Neural cell (in vitro differentiated cells): ENCODE results near the gene FNBP1L. TPM values are rescaled to one million over a fixed set of nuclear protein-coding genes. Genes with fewer than 3 reads are reported as not detected.

ENCODE experiments used
- H2AFZ ChIP-seq: fragments of 200-600, 300-800 bp; sonication (generic), shearing (Covaris generic); 2 replicates; pipeline ENCODE4 v1.6.0; 2014; ENCODE audit warnings: low read depth, mild to moderate bottlenecking, antibody characterized with exemption, low read length, moderate library complexity
- H3F3A ChIP-seq: fragments of 200-600 bp; shearing (Covaris generic); 2 replicates; pipeline ENCODE4 v1.6.1; 2016; ENCODE audit warnings: mild to moderate bottlenecking, moderate library complexity, mixed read lengths, antibody characterized with exemption, low read length; ENCODE audit not compliant: insufficient read depth, poor library complexity, severe bottlenecking
- H3K27ac ChIP-seq: fragments of 200-600, 300-800 bp; sonication (generic), shearing (Covaris generic); 2 replicates; pipeline ENCODE4 v1.5.1; 2014; ENCODE audit warnings: mild to moderate bottlenecking, low read length, moderate library complexity
- H3K27me3 ChIP-seq: fragments of 300-800, 200-600 bp; sonication (generic), shearing (Covaris generic); 2 replicates; pipeline ENCODE4 v1.6.0; 2014; ENCODE audit warnings: mild to moderate bottlenecking, low read depth, low read length, moderate library complexity; ENCODE audit not compliant: insufficient read depth
- H3K36me3 ChIP-seq: fragments of 300-800, 200-600 bp; sonication (generic), shearing (Covaris generic); 2 replicates; pipeline ENCODE4 v1.5.1; 2014; ENCODE audit warnings: mild to moderate bottlenecking, antibody characterized with exemption, low read length, moderate library complexity; ENCODE audit not compliant: insufficient read depth
- H3K4me2 ChIP-seq: fragments of 300-800, 200-600 bp; sonication (generic), shearing (Covaris generic); 2 replicates; pipeline ENCODE4 v1.6.0; 2014; ENCODE audit warnings: mild to moderate bottlenecking, low read length
- H3K4me3 ChIP-seq: fragments of 300-800, 200-600 bp; sonication (generic), shearing (Covaris generic); 2 replicates; pipeline ENCODE4 v1.5.1; 2014; ENCODE audit warnings: mild to moderate bottlenecking, low read length, moderate library complexity
- H3K79me2 ChIP-seq: fragments of 200-600 bp; shearing (Covaris generic); replicated peaks from 2 replicates; pipeline ENCODE4 v1.6.0; 2014; ENCODE audit warnings: mild to moderate bottlenecking, low read length, moderate library complexity; ENCODE audit not compliant: insufficient read depth
- H3K9ac ChIP-seq: fragments of 300-800, 200-600 bp; sonication (generic), shearing (Covaris generic); 2 replicates; pipeline ENCODE4 v1.6.1; 2016; ENCODE audit warnings: mild to moderate bottlenecking, low read length, mixed read lengths
- H3K9me2 ChIP-seq: fragments of 200-600 bp; shearing (Covaris generic); 2 replicates; pipeline ENCODE4 v1.6.1; 2016; ENCODE audit warnings: mild to moderate bottlenecking, low read length, mixed read lengths; ENCODE audit not compliant: insufficient read depth
- H3K9me3 ChIP-seq: fragments of 200-600, 300-800 bp; sonication (generic), shearing (Covaris generic); 2 replicates; pipeline ENCODE4 v1.6.1; 2016; ENCODE audit warnings: mild to moderate bottlenecking, mixed run types, low read length, moderate library complexity, mixed read lengths
- H4K20me1 ChIP-seq: fragments of 200-600 bp; shearing (Covaris generic); 2 replicates; pipeline ENCODE4 v1.6.1; 2016; ENCODE audit warnings: mild to moderate bottlenecking, mixed run types; ENCODE audit not compliant: insufficient read depth
- EP300 ChIP-seq: fragments of 450-650 bp; conservative IDR thresholded peaks from 2 replicates; pipeline ENCODE4 v1.6.1; 2014; ENCODE audit warnings: antibody characterized with exemption, mild to moderate bottlenecking, moderate library complexity; ENCODE audit not compliant: poor library complexity, severe bottlenecking
- EZH2 ChIP-seq: fragments of 200-600, 300-800 bp; shearing (Covaris generic), sonication (generic); IDR thresholded peaks from 2 replicates; pipeline ENCODE4 v1.6.1; 2014; ENCODE audit warnings: antibody characterized with exemption, low read length, borderline replicate concordance, mild to moderate bottlenecking; ENCODE audit not compliant: insufficient read depth, poor library complexity, severe bottlenecking
- MXI1 ChIP-seq: fragments of 450-650 bp; conservative IDR thresholded peaks from 2 replicates; pipeline ENCODE4 v1.6.1; 2014; ENCODE audit warnings: antibody characterized with exemption, mild to moderate bottlenecking; ENCODE audit not compliant: poor library complexity, severe bottlenecking
- POLR2AphosphoS5 ChIP-seq: IDR thresholded peaks from 2 replicates; pipeline ENCODE4 v1.6.1; 2012
- RAD21 ChIP-seq: fragments of 450-650 bp; conservative IDR thresholded peaks from 2 replicates; pipeline ENCODE4 v1.6.1; 2014; ENCODE audit warnings: antibody characterized with exemption, mild to moderate bottlenecking, moderate library complexity
- SMC3 ChIP-seq: fragments of 450-650 bp; conservative IDR thresholded peaks from 2 replicates; pipeline ENCODE4 v1.6.1; 2014; ENCODE audit warnings: antibody characterized with exemption, mild to moderate bottlenecking, moderate library complexity; ENCODE audit not compliant: poor library complexity
- TAF1 ChIP-seq: IDR thresholded peaks from 2 replicates; pipeline ENCODE4 v1.6.1; 2012; ENCODE audit warnings: low read depth
- polyA plus RNA-seq: library from polyadenylated mRNA; depleted of rRNA; stranded (reverse); fragments of >200 nt; gene quantifications from 2 replicates; pipeline ENCODE4 v1.2.3, GENCODE V29; 2014
- TF ChIP-seq, protein P1 (sequence below): fragments of 450-650 bp; IDR thresholded peaks from 2 replicates; pipeline ENCODE4 v1.5.1; 2014; ENCODE audit warnings: antibody characterized with exemption, mild to moderate bottlenecking, moderate library complexity; ENCODE audit not compliant: poor library complexity, severe bottlenecking
- TF ChIP-seq, protein P2 (sequence below): IDR thresholded peaks from 2 replicates; pipeline ENCODE4 v1.6.1; 2012; ENCODE audit warnings: borderline replicate concordance

Gene FNBP1L
- polyA plus RNA-seq, 1 donor from 2014 or later: 1,044 TPM

DNA sequence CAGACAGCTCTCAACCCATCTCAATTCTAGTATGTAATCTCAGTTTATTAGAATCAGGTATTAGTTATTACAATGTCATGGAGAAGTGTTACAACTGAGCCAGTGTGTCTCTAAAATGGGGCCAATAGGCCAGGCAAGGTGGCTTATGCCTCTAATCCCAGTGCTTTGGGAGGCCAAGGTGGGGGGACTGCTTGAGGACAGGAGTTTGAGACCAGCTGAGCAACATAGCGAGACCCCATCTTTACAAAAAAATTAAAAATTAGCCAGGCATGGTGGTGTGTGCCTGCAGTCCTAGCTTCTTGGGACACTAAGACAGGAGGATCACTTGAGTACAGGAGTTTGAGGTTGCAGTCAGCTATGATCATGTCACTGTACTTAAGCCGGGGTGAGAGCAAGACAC is 128.8 kb downstream of the FNBP1L start:
- Histone ChIP-seq H3K79me2 (no peaks in the 10 kb centered on the region), H3K9me2 (no peaks in the 10 kb centered on the region), H3K9ac (no peak overlapping the region), H3K27me3 (no peaks in the 10 kb centered on the region), H2AFZ (no peak overlapping the region), H3K27ac (peak overlapping the region; percentile 5), H4K20me1 (no peaks in the 10 kb centered on the region), H3K4me2 (no peak overlapping the region), H3K9me3 (no peaks in the 10 kb centered on the region), H3K36me3 (no peaks in the 10 kb centered on the region), H3F3A (no peaks in the 10 kb centered on the region), H3K4me3 (no peak overlapping the region)
- TF ChIP-seq POLR2AphosphoS5 (no peak), RAD21 (no peak), TAF1 (no peak), EZH2 (no peak), SMC3 (no peak), EP300 (no peak), MXI1 (no peak)
- TF ChIP-seq, protein P1, sequence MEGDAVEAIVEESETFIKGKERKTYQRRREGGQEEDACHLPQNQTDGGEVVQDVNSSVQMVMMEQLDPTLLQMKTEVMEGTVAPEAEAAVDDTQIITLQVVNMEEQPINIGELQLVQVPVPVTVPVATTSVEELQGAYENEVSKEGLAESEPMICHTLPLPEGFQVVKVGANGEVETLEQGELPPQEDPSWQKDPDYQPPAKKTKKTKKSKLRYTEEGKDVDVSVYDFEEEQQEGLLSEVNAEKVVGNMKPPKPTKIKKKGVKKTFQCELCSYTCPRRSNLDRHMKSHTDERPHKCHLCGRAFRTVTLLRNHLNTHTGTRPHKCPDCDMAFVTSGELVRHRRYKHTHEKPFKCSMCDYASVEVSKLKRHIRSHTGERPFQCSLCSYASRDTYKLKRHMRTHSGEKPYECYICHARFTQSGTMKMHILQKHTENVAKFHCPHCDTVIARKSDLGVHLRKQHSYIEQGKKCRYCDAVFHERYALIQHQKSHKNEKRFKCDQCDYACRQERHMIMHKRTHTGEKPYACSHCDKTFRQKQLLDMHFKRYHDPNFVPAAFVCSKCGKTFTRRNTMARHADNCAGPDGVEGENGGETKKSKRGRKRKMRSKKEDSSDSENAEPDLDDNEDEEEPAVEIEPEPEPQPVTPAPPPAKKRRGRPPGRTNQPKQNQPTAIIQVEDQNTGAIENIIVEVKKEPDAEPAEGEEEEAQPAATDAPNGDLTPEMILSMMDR: no peak
- TF ChIP-seq, protein P2, sequence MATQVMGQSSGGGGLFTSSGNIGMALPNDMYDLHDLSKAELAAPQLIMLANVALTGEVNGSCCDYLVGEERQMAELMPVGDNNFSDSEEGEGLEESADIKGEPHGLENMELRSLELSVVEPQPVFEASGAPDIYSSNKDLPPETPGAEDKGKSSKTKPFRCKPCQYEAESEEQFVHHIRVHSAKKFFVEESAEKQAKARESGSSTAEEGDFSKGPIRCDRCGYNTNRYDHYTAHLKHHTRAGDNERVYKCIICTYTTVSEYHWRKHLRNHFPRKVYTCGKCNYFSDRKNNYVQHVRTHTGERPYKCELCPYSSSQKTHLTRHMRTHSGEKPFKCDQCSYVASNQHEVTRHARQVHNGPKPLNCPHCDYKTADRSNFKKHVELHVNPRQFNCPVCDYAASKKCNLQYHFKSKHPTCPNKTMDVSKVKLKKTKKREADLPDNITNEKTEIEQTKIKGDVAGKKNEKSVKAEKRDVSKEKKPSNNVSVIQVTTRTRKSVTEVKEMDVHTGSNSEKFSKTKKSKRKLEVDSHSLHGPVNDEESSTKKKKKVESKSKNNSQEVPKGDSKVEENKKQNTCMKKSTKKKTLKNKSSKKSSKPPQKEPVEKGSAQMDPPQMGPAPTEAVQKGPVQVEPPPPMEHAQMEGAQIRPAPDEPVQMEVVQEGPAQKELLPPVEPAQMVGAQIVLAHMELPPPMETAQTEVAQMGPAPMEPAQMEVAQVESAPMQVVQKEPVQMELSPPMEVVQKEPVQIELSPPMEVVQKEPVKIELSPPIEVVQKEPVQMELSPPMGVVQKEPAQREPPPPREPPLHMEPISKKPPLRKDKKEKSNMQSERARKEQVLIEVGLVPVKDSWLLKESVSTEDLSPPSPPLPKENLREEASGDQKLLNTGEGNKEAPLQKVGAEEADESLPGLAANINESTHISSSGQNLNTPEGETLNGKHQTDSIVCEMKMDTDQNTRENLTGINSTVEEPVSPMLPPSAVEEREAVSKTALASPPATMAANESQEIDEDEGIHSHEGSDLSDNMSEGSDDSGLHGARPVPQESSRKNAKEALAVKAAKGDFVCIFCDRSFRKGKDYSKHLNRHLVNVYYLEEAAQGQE: no peak

DNA sequence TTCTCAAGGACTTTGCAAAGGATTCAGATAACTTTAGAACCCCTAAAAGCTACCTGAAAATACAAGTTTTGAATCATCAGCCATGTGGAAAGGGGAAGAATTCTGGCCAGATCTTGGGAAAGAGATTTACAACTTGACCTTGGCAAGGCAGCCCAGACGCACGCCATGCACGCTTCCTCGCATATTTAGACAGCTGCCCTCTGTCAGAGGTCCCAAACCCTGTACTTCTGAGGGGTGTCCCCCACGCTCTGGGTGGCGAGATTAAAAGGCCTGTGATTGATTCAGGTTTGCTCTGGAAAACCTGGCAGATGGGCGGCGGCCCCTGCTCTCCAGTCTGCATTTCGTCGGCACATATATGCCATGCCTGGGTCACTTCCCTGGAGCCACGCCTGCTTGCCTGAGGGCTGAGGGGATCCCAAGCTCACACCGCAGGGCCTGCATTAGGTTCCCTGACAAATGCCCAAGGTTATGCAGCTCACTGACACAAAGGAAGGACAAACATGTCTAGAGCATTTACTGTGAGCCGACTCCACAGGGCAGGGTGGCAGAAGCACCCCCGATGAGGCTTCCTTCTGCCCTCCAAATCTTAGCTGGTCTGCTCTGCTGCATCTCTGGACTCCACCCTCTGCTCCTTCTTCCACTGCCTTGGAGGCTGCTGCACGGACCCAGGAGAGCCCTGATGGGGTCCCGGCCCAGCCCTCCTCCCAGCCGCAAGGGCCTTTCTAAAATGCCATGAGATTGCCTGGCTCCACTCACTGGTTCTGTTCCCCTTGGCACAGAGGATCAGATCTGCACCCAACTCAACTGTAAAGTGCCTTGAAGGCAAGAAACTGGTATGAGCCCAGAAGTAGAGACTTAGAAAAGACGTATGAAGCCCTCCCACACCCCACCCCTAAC is 129.9 kb downstream of the FNBP1L start:
- Histone ChIP-seq H3K9ac (no peak overlapping the region), H4K20me1 (no peaks in the 10 kb centered on the region), H3K4me3 (no peak overlapping the region), H3K9me2 (no peaks in the 10 kb centered on the region), H3K27ac (no peak overlapping the region), H2AFZ (no peak overlapping the region), H3F3A (no peaks in the 10 kb centered on the region), H3K27me3 (no peaks in the 10 kb centered on the region), H3K36me3 (no peaks in the 10 kb centered on the region), H3K9me3 (no peaks in the 10 kb centered on the region), H3K4me2 (no peak overlapping the region), H3K79me2 (no peaks in the 10 kb centered on the region)
- no peak for TF ChIP-seq EZH2
- TF ChIP-seq MXI1: no peak
- TF ChIP-seq, protein P2: no peak
- TF ChIP-seq, protein P1: no peak
- no peak for TF ChIP-seq EP300
- no peak for TF ChIP-seq TAF1
- TF ChIP-seq RAD21: no peak
